Left forelimb (tissue), 1 donor: ENCODE data around the gene PPP1R13L.
"Not testable (repeated sequence)": the region's sequence is repeated elsewhere in the genome, so short reads cannot be mapped to it uniquely, and the experiment has no call there.

Source experiments
- DNase-seq: peaks from one replicate; pipeline ENCODE4 v3.0.0-alpha.2; 2018; ENCODE audit warnings: low spot score

PPP1R13L gene

GRCh38 chr19:45346449-45346848, 58.4 kb downstream of the PPP1R13L start:
- DNase-seq = no peak

DNA sequence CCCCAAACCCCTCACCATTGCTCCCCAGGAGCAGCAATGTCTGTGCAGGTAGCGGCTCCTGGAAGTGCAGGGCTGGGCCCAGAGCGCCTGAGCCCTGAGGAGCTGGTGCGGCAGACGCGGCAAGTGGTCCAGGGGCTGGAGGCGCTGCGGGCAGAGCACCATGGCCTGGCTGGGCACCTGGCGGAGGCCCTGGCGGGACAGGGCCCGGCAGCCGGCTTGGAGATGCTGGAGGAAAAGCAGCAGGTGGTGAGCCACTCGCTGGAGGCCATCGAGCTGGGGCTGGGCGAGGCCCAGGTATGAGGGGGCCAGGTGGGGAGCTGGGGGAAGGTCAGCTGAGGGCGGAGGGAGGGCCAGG, 59.4 kb downstream of the PPP1R13L start:
- DNase-seq = no peak

GRCh38 chr19:45344621-45345505, 60.0 kb downstream of the PPP1R13L start:
- no peak for DNase-seq

- DNase-seq = no peak
These were observed 62.0 kb downstream of the PPP1R13L start for GRCh38 chr19:45342911-45343310.

DNA sequence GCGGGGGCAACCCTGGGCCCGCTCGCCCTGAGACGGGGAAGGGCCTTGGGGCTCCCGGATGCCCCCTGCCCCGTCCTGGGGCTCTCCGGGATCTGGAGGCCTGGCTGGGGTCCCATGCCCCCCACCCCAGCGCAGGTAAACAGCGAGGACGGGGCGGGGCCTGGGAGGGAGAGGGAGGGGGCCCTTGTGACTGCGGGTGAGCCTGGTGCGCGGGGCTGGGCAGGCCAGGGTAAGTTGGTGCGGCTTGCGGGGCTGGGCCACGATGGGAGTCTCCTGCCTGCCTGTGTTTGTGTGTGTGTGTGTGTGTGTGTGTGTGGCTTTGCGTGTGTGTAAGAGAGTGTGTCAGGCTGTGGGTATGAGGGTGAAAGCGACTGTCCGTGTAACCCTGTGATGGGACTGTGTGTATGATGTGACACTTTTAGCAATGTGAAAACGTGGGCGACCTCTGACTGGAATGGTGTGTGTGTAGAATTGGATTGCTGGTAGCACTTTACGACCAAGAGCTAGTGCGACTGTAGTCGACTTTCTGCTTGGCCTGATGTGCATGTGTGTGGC, 63.9 kb downstream of the PPP1R13L start:
- no peak for DNase-seq

DNA sequence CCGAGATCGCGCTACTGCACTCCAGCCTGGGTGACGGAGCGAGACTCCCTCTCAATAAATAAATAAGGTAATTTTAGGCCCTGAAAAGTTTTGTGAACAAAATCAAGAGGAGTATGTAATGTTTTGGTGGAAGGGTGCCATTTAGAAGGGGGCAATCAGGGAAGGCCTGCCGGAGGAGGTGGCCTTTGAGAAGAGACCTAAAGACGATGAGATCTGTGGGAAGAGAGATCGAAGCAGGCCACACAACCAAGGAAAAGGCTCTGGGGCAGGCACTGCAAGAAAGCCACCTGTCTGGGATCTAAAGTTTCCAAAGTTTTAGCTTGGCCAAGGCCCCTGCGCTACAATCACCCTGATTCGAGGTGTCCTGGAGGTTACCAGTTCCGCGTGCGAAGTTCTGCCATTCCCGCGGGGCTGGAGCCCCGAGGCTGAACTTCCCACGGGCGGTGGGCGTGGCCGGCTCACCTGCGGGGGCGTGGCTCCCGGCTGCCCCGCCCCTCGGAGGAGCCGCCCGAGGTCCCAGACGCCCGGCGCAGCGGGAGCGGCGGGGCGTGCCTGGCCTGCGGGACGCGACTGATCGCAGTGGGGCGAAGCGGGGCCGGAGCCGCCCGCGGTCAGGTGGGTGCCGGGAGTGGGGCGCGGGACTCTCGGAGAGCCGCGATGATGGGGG, 64.5 kb downstream of the PPP1R13L start, which contains the start of gene KLC3:
Gene KLC3, plus strand, starts transcription at position 519 of the 667 bp plus-strand sequence. CDS start 4,792 bp downstream, outside the sequence.
- no peak for DNase-seq

DNA sequence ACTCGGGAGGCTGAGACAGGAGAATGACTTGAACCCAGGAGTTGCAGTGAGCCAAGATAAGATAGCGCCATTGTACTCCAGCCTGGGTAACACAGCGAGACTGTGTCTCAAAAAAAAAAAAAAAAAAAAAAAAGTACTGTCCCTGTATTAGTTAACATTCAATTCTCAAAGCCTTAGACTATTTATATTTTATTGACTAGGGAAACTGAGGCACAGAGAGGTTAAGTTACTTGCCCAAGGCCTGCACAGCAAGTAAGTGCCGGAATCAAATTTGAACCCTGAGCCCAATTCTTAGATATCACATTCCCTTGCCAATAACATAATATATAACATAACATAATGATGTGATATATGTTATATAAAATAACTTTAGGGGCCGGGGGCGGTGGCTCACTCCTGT, 65.2 kb downstream of the PPP1R13L start:
- DNase-seq = no peak

DNA sequence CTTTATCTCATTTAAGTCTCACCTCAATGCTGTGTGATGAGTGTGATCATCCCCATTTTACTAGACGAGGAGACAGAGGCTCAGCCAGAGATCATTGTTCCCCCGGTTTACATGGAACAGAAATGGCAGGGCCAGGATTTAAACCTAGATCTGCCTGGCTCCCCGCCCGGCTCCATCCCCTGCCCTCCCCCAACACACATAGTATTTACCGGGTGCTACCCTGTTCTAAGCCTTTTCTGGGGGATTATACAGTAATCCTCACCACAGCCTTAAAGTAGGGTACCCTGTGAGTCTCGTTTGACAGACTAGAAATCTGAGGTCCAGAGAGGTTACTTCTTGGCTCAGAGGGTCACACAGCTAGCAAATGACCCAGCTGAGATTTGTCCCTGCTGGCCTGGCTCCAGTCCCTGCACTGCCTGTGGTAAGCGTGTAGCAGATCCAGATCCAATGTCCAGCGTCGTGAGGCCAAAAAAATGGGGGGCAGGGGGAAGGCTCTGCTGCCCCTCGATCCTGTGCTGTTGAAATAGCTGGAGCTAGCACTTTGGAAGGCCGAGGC, 68.1 kb downstream of the PPP1R13L start:
- no peak for DNase-seq

GRCh38 chr19:45334881-45335280, 70.0 kb downstream of the PPP1R13L start:
- not testable (repeated sequence) for DNase-seq

- DNase-seq = no peak
These were observed 71.1 kb downstream of the PPP1R13L start for GRCh38 chr19:45333609-45334303.

DNA sequence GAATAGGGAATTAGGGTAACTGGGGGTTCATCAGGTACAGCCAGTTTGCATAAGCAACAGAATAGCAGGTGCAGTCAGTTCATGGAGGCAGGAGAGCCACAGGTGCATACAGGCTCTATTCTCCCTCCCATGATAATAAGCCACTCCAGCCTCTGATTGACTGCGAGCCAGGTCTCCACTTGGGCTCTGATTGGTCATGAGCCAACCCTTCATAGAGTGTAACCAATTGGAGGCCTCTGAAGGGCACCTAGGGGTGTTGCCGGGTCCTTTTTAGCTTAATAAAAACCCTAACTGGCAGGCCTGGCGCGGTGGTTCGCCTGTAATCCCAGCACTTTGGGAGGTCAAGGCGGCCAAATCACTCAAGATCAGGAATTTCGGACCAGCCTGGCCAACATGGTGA, 73.5 kb downstream of the PPP1R13L start:
- no peak for DNase-seq
